Measurements from ENCODE around the gene COLEC12.

The COLEC12 gene

GRCh38 chr18:355678-356077 lies 144.8 kb downstream of the COLEC12 start:
- H3K4me3 ChIP-seq (ENCODE audit: control insufficient read depth in 1 of 7, extremely low read depth in 1 of 7, insufficient read depth in 4 of 7, low read depth in 2 of 7, low read length in 6 of 7) = no peak overlapping the region
- POLR2A ChIA-PET = no interaction called here
- no peaks in the 10 kb centered on the region for H3K27me3 ChIP-seq (replicated peaks in 2 of 5; ENCODE audit: control insufficient read depth in 4 of 5, insufficient read depth in 5 of 5, low read length in 4 of 5)
- CTCF ChIA-PET = interaction anchor here (1.5 kb wide), 1 partner anchor 33 kb away, joined by 3 read pairs; no protein-coding TSS in a partner anchor
- H3K9me3 ChIP-seq (ENCODE audit: control extremely low read depth in 1 of 5, control insufficient read depth in 4 of 5, insufficient read depth in 2 of 5, low read depth in 1 of 5, low read length in 4 of 5) = no peaks in the 10 kb centered on the region
- no peaks in the 10 kb centered on the region for H3K36me3 ChIP-seq (ENCODE audit: control insufficient read depth in 4 of 4, insufficient read depth in 4 of 4, low read length in 3 of 4)
- no peaks in the 10 kb centered on the region for H3K4me1 ChIP-seq (ENCODE audit: control extremely low read depth in 1 of 4, control insufficient read depth in 4 of 4, insufficient read depth in 4 of 4, low read length in 3 of 4)
- WGBS (ENCODE audit: insufficient coverage) = 94% methylated on average over 2 of the region's 4 CpGs
- DNase-seq = no peak
- no peak overlapping the region for H3K27ac ChIP-seq (ENCODE audit: insufficient read depth in 1 of 2, low read depth in 1 of 2, low read length in 2 of 2, poor library complexity in 1 of 2, severe bottlenecking in 2 of 2)

GRCh38 chr18:354471-354870 lies 146.0 kb downstream of the COLEC12 start:
- Histone ChIP-seq H3K4me1 (ENCODE audit: control extremely low read depth in 1 of 4, control insufficient read depth in 4 of 4, insufficient read depth in 4 of 4, low read length in 3 of 4) (no peaks in the 10 kb centered on the region), H3K9me3 (ENCODE audit: control extremely low read depth in 1 of 5, control insufficient read depth in 4 of 5, insufficient read depth in 2 of 5, low read depth in 1 of 5, low read length in 4 of 5) (no peaks in the 10 kb centered on the region), H3K4me3 (ENCODE audit: control insufficient read depth in 1 of 7, extremely low read depth in 1 of 7, insufficient read depth in 4 of 7, low read depth in 2 of 7, low read length in 6 of 7) (no peak overlapping the region), H3K27ac (ENCODE audit: insufficient read depth in 1 of 2, low read depth in 1 of 2, low read length in 2 of 2, poor library complexity in 1 of 2, severe bottlenecking in 2 of 2) (no peak overlapping the region), H3K27me3 (replicated peaks in 2 of 5; ENCODE audit: control insufficient read depth in 4 of 5, insufficient read depth in 5 of 5, low read length in 4 of 5) (no peaks in the 10 kb centered on the region), H3K36me3 (ENCODE audit: control insufficient read depth in 4 of 4, insufficient read depth in 4 of 4, low read length in 3 of 4) (no peaks in the 10 kb centered on the region)
- ChIA-PET CTCF (no interaction called here), POLR2A (no interaction called here)
- WGBS (ENCODE audit: insufficient coverage) = no CpG with 5 or more reads among the region's 3 CpGs
- DNase-seq = no peak

- ChIA-PET CTCF (no interaction called here), POLR2A (no interaction called here)
- Histone ChIP-seq H3K27me3 (replicated peaks in 2 of 5; ENCODE audit: control insufficient read depth in 4 of 5, insufficient read depth in 5 of 5, low read length in 4 of 5) (no peaks in the 10 kb centered on the region), H3K4me3 (ENCODE audit: control insufficient read depth in 1 of 7, extremely low read depth in 1 of 7, insufficient read depth in 4 of 7, low read depth in 2 of 7, low read length in 6 of 7) (no peak overlapping the region), H3K9me3 (ENCODE audit: control extremely low read depth in 1 of 5, control insufficient read depth in 4 of 5, insufficient read depth in 2 of 5, low read depth in 1 of 5, low read length in 4 of 5) (no peaks in the 10 kb centered on the region), H3K36me3 (ENCODE audit: control insufficient read depth in 4 of 4, insufficient read depth in 4 of 4, low read length in 3 of 4) (no peaks in the 10 kb centered on the region), H3K4me1 (ENCODE audit: control extremely low read depth in 1 of 4, control insufficient read depth in 4 of 4, insufficient read depth in 4 of 4, low read length in 3 of 4) (no peaks in the 10 kb centered on the region), H3K27ac (ENCODE audit: insufficient read depth in 1 of 2, low read depth in 1 of 2, low read length in 2 of 2, poor library complexity in 1 of 2, severe bottlenecking in 2 of 2) (no peak overlapping the region)
- peak in 1 of 3 donors; percentile 28 for DNase-seq
- 86% methylated on average over 4 of the region's 4 CpGs for WGBS (ENCODE audit: insufficient coverage)
Observed at GRCh38 chr18:354003-354402, 146.5 kb downstream of the COLEC12 start.

GRCh38 chr18:352438-352837 lies 148.1 kb downstream of the COLEC12 start:
- no peak overlapping the region for H3K4me3 ChIP-seq (ENCODE audit: control insufficient read depth in 1 of 7, extremely low read depth in 1 of 7, insufficient read depth in 4 of 7, low read depth in 2 of 7, low read length in 6 of 7)
- ChIA-PET POLR2A (no interaction called here), CTCF (interaction anchor here (1.4 to 1.9 kb wide), 2 partner anchors 9 to 11 kb away, joined by 3 to 6 read pairs; no protein-coding TSS in a partner anchor)
- no peaks in the 10 kb centered on the region for H3K27me3 ChIP-seq (replicated peaks in 2 of 5; ENCODE audit: control insufficient read depth in 4 of 5, insufficient read depth in 5 of 5, low read length in 4 of 5)
- no peaks in the 10 kb centered on the region for H3K9me3 ChIP-seq (ENCODE audit: control extremely low read depth in 1 of 5, control insufficient read depth in 4 of 5, insufficient read depth in 2 of 5, low read depth in 1 of 5, low read length in 4 of 5)
- H3K4me1 ChIP-seq (ENCODE audit: control extremely low read depth in 1 of 4, control insufficient read depth in 4 of 4, insufficient read depth in 4 of 4, low read length in 3 of 4) = no peaks in the 10 kb centered on the region
- 88% methylated on average over 1 of the region's 3 CpGs for WGBS (ENCODE audit: insufficient coverage)
- H3K36me3 ChIP-seq (ENCODE audit: control insufficient read depth in 4 of 4, insufficient read depth in 4 of 4, low read length in 3 of 4) = no peaks in the 10 kb centered on the region
- H3K27ac ChIP-seq (ENCODE audit: insufficient read depth in 1 of 2, low read depth in 1 of 2, low read length in 2 of 2, poor library complexity in 1 of 2, severe bottlenecking in 2 of 2) = no peak overlapping the region
- no peak for DNase-seq

GRCh38 chr18:350953-351572 lies 149.4 kb downstream of the COLEC12 start:
- no peak for DNase-seq
- POLR2A ChIA-PET = no interaction called here

GRCh38 chr18:346600-346999 lies 153.9 kb downstream of the COLEC12 start:
- no peak for DNase-seq
- ChIA-PET CTCF (interaction anchor here (1.1 kb wide), 1 partner anchor 19 kb away, joined by 3 read pairs; no protein-coding TSS in a partner anchor), POLR2A (no interaction called here)
- whole genome bisulfite sequencing (ENCODE audit: insufficient coverage) = over 99% methylated on average over 9 of the region's 10 CpGs
- Histone ChIP-seq H3K9me3 (ENCODE audit: control extremely low read depth in 1 of 5, control insufficient read depth in 4 of 5, insufficient read depth in 2 of 5, low read depth in 1 of 5, low read length in 4 of 5) (peaks cover 0 to 10% (median 0%) of the 10 kb centered on the region in 5 experiments), H3K27me3 (replicated peaks in 2 of 5; ENCODE audit: control insufficient read depth in 4 of 5, insufficient read depth in 5 of 5, low read length in 4 of 5) (no peaks in the 10 kb centered on the region), H3K36me3 (ENCODE audit: control insufficient read depth in 4 of 4, insufficient read depth in 4 of 4, low read length in 3 of 4) (peaks cover 0 to 3% (median 0%) of the 10 kb centered on the region in 4 experiments), H3K4me1 (ENCODE audit: control extremely low read depth in 1 of 4, control insufficient read depth in 4 of 4, insufficient read depth in 4 of 4, low read length in 3 of 4) (no peaks in the 10 kb centered on the region), H3K27ac (ENCODE audit: insufficient read depth in 1 of 2, low read depth in 1 of 2, low read length in 2 of 2, poor library complexity in 1 of 2, severe bottlenecking in 2 of 2) (no peak overlapping the region), H3K4me3 (ENCODE audit: control insufficient read depth in 1 of 7, extremely low read depth in 1 of 7, insufficient read depth in 4 of 7, low read depth in 2 of 7, low read length in 6 of 7) (no peak overlapping the region)

More at GRCh38 chr18:350953-351572, 149.4 kb downstream of the COLEC12 start:
- 90% methylated on average over 6 of the region's 6 CpGs for WGBS (ENCODE audit: insufficient coverage)
- H3K36me3 ChIP-seq (ENCODE audit: control insufficient read depth in 4 of 4, insufficient read depth in 4 of 4, low read length in 3 of 4) = peaks cover 0 to 3% (median 0%) of the 10 kb centered on the region in 4 experiments
- no peaks in the 10 kb centered on the region for H3K27me3 ChIP-seq (replicated peaks in 2 of 5; ENCODE audit: control insufficient read depth in 4 of 5, insufficient read depth in 5 of 5, low read length in 4 of 5)
- no peaks in the 10 kb centered on the region for H3K4me1 ChIP-seq (ENCODE audit: control extremely low read depth in 1 of 4, control insufficient read depth in 4 of 4, insufficient read depth in 4 of 4, low read length in 3 of 4)
- no peak overlapping the region for H3K4me3 ChIP-seq (ENCODE audit: control insufficient read depth in 1 of 7, extremely low read depth in 1 of 7, insufficient read depth in 4 of 7, low read depth in 2 of 7, low read length in 6 of 7)
- H3K9me3 ChIP-seq (ENCODE audit: control extremely low read depth in 1 of 5, control insufficient read depth in 4 of 5, insufficient read depth in 2 of 5, low read depth in 1 of 5, low read length in 4 of 5) = peaks cover 0 to 7% (median 0%) of the 10 kb centered on the region in 5 experiments
- CTCF ChIA-PET = interaction anchor here (1.4 to 1.9 kb wide), 3 partner anchors 9 to 127 kb away, joined by 3 to 6 read pairs (median 4); no protein-coding TSS in a partner anchor
- no peak overlapping the region for H3K27ac ChIP-seq (ENCODE audit: insufficient read depth in 1 of 2, low read depth in 1 of 2, low read length in 2 of 2, poor library complexity in 1 of 2, severe bottlenecking in 2 of 2)

- POLR2A ChIA-PET = no interaction called here
- Histone ChIP-seq H3K9me3 (ENCODE audit: control extremely low read depth in 1 of 5, control insufficient read depth in 4 of 5, insufficient read depth in 2 of 5, low read depth in 1 of 5, low read length in 4 of 5) (peaks cover 0 to 3% (median 0%) of the 10 kb centered on the region in 5 experiments), H3K4me1 (ENCODE audit: control extremely low read depth in 1 of 4, control insufficient read depth in 4 of 4, insufficient read depth in 4 of 4, low read length in 3 of 4) (peaks cover 0 to 6% (median 5%) of the 10 kb centered on the region in 4 experiments), H3K36me3 (ENCODE audit: control insufficient read depth in 4 of 4, insufficient read depth in 4 of 4, low read length in 3 of 4) (no peaks in the 10 kb centered on the region), H3K27me3 (replicated peaks in 2 of 5; ENCODE audit: control insufficient read depth in 4 of 5, insufficient read depth in 5 of 5, low read length in 4 of 5) (no peaks in the 10 kb centered on the region), H3K27ac (ENCODE audit: insufficient read depth in 1 of 2, low read depth in 1 of 2, low read length in 2 of 2, poor library complexity in 1 of 2, severe bottlenecking in 2 of 2) (no peak overlapping the region), H3K4me3 (ENCODE audit: control insufficient read depth in 1 of 7, extremely low read depth in 1 of 7, insufficient read depth in 4 of 7, low read depth in 2 of 7, low read length in 6 of 7) (no peak overlapping the region)
- no peak for DNase-seq
- WGBS (ENCODE audit: insufficient coverage) = 100% methylated on average over 2 of the region's 3 CpGs
- CTCF ChIA-PET = interaction anchor here (1.7 kb wide), 1 partner anchor 10 kb away, joined by 6 read pairs; no protein-coding TSS in a partner anchor
Observed at GRCh38 chr18:341102-341501, 159.4 kb downstream of the COLEC12 start.

All from common myeloid progenitor, CD34-positive (primary cell).